GM23338 (cell line): ENCODE results near the gene SIX5. TPM values are rescaled to one million over a fixed set of nuclear protein-coding genes. Genes with fewer than 3 reads are reported as not detected.
A peak's percentile ranks its signal among the peaks of the same experiment; 100 is the strongest.

Experiments used
- ATAC-seq: fragments of 200-7000 bp; cut with Tn5 transposase; 3 replicates; pipeline ENCODE4 v1.9.1; 2020
- DNase-seq: peaks from one replicate; pipeline ENCODE4 v3.0.0-alpha.2; 2015; ENCODE audit warnings: low spot score
- H2AFZ ChIP-seq: fragments of 200-600 bp; sonication (generic); 2 replicates; pipeline ENCODE4 v1.8.0; 2016; ENCODE audit warnings: antibody characterized with exemption, mild to moderate bottlenecking, moderate library complexity
- H3F3A ChIP-seq: fragments of 200-600 bp; sonication (generic); replicated peaks from 2 replicates; pipeline ENCODE4 v1.8.0; 2017; ENCODE audit warnings: antibody characterized with exemption, mixed run types, low read depth
- H3K27ac ChIP-seq: fragments of 200-600 bp; sonication (generic); 2 replicates; pipeline ENCODE4 v1.6.1; 2016; ENCODE audit warnings: low read depth
- H3K27me3 ChIP-seq: fragments of 200-600 bp; sonication (generic); 2 replicates; pipeline ENCODE4 v1.8.0; 2016; ENCODE audit warnings: mild to moderate bottlenecking, mixed run types, moderate library complexity; ENCODE audit not compliant: insufficient read depth
- H3K36me3 ChIP-seq: fragments of 200-600 bp; sonication (generic); 2 replicates; pipeline ENCODE4 v1.8.0; 2016; ENCODE audit warnings: mild to moderate bottlenecking; ENCODE audit not compliant: insufficient read depth
- H3K4me1 ChIP-seq: fragments of 200-600 bp; sonication (generic); 2 replicates; pipeline ENCODE4 v1.8.0; 2016; ENCODE audit warnings: mild to moderate bottlenecking, moderate library complexity; ENCODE audit not compliant: insufficient read depth
- H3K4me2 ChIP-seq: fragments of 200-600 bp; sonication (generic); 2 replicates; pipeline ENCODE4 v1.7.1; 2017; ENCODE audit warnings: mixed run types
- H3K4me3 ChIP-seq: fragments of 200-600 bp; sonication (generic); 2 replicates; pipeline ENCODE4 v1.6.1; 2016; ENCODE audit warnings: mixed run types
- H3K79me2 ChIP-seq: fragments of 200-600 bp; sonication (generic); replicated peaks from 2 replicates; pipeline ENCODE4 v1.8.0; 2017; ENCODE audit warnings: mild to moderate bottlenecking; ENCODE audit not compliant: insufficient read depth
- H3K9me2 ChIP-seq: fragments of 200-600 bp; sonication (generic); 2 replicates; pipeline ENCODE4 v1.8.0; 2017; ENCODE audit not compliant: insufficient read depth
- H4K20me1 ChIP-seq: fragments of 200-600 bp; sonication (generic); replicated peaks from 2 replicates; pipeline ENCODE4 v1.8.0; 2017; ENCODE audit warnings: mild to moderate bottlenecking; ENCODE audit not compliant: insufficient read depth
- H3K27ac Mint-ChIP-seq: 2 replicates; pipeline ENCODE4 v1.8.0; 2020; ENCODE audit warnings: inconsistent platforms, mild to moderate bottlenecking, moderate library complexity, mixed read lengths
- H3K27me3 Mint-ChIP-seq: 3 replicates; pipeline ENCODE4 v1.8.0; 2022; ENCODE audit warnings: low read depth, mild to moderate bottlenecking, moderate library complexity, mixed read lengths, inconsistent platforms; ENCODE audit not compliant: insufficient read depth, poor library complexity
- H3K36me3 Mint-ChIP-seq: 3 replicates; pipeline ENCODE4 v1.8.0; 2021; ENCODE audit warnings: low read depth, mild to moderate bottlenecking, inconsistent platforms, moderate library complexity, mixed read lengths
- H3K4me1 Mint-ChIP-seq: 3 replicates; pipeline ENCODE4 v1.8.0; 2020; ENCODE audit warnings: mild to moderate bottlenecking, inconsistent platforms, mixed read lengths
- H3K4me3 Mint-ChIP-seq: 3 replicates; pipeline ENCODE4 v1.8.0; 2021; ENCODE audit warnings: moderate library complexity, mild to moderate bottlenecking, inconsistent platforms, mixed read lengths
- H3K9me3 Mint-ChIP-seq: 3 replicates; pipeline ENCODE4 v1.8.0; 2020; ENCODE audit warnings: moderate library complexity, mild to moderate bottlenecking, inconsistent platforms, mixed read lengths
- CREB1 ChIP-seq: fragments of 250-450 bp; sonication (Bioruptor Pico); IDR thresholded peaks from 2 replicates; pipeline ENCODE4 v1.5.0; 2020; ENCODE audit warnings: low read depth, mild to moderate bottlenecking, moderate library complexity
- EZH2phosphoT487 ChIP-seq: fragments of 200-600 bp; sonication (generic); IDR thresholded peaks from one replicate; pipeline ENCODE4 v1.8.1; 2018; ENCODE audit warnings: antibody characterized with exemption; ENCODE audit not compliant: unreplicated experiment
- JUNB ChIP-seq: IDR thresholded peaks from one replicate; pipeline ENCODE4 v1.6.1; 2016; ENCODE audit warnings: antibody characterized with exemption; ENCODE audit not compliant: unreplicated experiment
- NANOG ChIP-seq: IDR thresholded peaks from 2 replicates; pipeline ENCODE4 v1.6.1; 2016; ENCODE audit warnings: antibody characterized with exemption, borderline replicate concordance
- STAT1 ChIP-seq: IDR thresholded peaks from one replicate; pipeline ENCODE4 v1.6.1; 2016; ENCODE audit warnings: antibody characterized with exemption; ENCODE audit not compliant: unreplicated experiment
- ZNF114 ChIP-seq: fragments of 250-450 bp; sonication (Bioruptor Pico); IDR thresholded peaks from 2 replicates; pipeline ENCODE4 v1.5.0; 2020; ENCODE audit warnings: mild to moderate bottlenecking, moderate library complexity
- ZNF331 ChIP-seq: fragments of 250-450 bp; sonication (Bioruptor Pico); IDR thresholded peaks from 2 replicates; pipeline ENCODE4 v1.5.0; 2020; ENCODE audit warnings: low read depth, mild to moderate bottlenecking, moderate library complexity
- polyA plus RNA-seq: library from polyadenylated mRNA; unstranded; fragments of >200 nt; fragmentation: Nextera tagmentation; extraction: Ambion mirVana; gene quantifications from 2 replicates; pipeline ENCODE4 v1.2.1, GENCODE V29; 2016
- total RNA-seq: library from RNA; depleted of rRNA; stranded (reverse); fragments of >200 nt; shearing (Covaris generic); gene quantifications from 2 replicates; pipeline ENCODE4 v1.2.3, GENCODE V29; 2014
- TF ChIP-seq, protein P1 (sequence below): IDR thresholded peaks from 2 replicates; pipeline ENCODE4 v1.6.1; 2016; ENCODE audit warnings: antibody characterized with exemption
- TF ChIP-seq, protein P2 (sequence below): fragments of 250-450 bp; sonication (Bioruptor Pico); IDR thresholded peaks from 2 replicates; pipeline ENCODE4 v1.5.0; 2020; ENCODE audit warnings: mild to moderate bottlenecking, moderate library complexity
- TF ChIP-seq, protein P3 (sequence below), 2 experiments: fragments of 200-600 bp in 1 of 2; sonication (generic) in 1 of 2; conservative IDR thresholded peaks; 2 replicates each; pipeline versions ENCODE4 v1.5.1 to v1.6.1; 2016 to 2017; ENCODE audit warnings: antibody characterized with exemption in 2 of 2, low read depth in 2 of 2, mild to moderate bottlenecking in 2 of 2, moderate library complexity in 1 of 2

The SIX5 gene
- total and polyA plus RNA-seq, 2 experiments from 2014 or later = 10.1 to 22.6 TPM

DNA sequence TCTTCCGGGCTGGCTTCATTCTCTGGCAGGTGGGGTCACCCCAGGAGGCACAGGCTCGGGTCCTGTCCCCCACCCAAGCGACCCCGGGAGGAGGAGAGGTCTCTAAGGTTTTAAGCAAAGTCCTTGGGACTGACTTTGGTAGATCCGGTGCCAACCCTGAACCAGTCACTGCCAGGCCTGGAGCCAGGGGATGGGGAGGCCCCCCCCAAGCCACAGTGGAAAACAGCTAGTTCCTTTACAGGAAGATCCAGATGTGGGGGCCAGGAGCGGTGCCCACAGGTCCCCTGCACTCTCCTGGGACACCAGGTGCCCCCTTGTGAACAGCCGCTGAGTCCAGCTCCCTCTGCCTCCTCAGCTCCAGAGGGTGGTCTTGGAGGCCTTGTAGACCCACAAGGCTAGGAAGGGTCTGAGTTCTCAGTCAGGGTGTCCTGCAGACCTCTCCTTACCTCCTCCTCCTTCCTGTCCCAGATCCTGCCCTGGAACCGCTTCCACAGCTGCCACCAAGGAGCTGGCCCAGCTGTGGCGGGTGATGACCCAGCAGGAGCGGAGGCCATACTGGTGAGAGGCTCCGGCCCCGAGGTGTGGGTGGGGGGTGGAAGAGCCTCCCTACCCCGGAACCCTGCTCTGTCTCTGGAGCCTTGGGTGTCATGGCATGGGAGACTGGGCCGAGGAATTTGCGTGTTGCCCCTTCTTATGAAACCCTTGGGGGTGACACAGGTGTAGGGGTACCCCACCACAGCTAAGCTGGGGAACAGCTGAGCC, 6.0 kb downstream of the SIX5 start:
- Mint-ChIP-seq H3K27me3 (peaks cover 14% of the 10 kb centered on the region), H3K4me3 (no peak overlapping the region), H3K27ac (no peak overlapping the region), H3K4me1 (peaks cover 21% of the 10 kb centered on the region), H3K9me3 (no peaks in the 10 kb centered on the region), H3K36me3 (no peaks in the 10 kb centered on the region)
- no peaks in the 10 kb centered on the region for H3K27me3 ChIP-seq
- no peak overlapping the region for H3K4me2 ChIP-seq
- no peaks in the 10 kb centered on the region for H3K79me2 ChIP-seq
- no peaks in the 10 kb centered on the region for H4K20me1 ChIP-seq
- TF ChIP-seq, protein P1, sequence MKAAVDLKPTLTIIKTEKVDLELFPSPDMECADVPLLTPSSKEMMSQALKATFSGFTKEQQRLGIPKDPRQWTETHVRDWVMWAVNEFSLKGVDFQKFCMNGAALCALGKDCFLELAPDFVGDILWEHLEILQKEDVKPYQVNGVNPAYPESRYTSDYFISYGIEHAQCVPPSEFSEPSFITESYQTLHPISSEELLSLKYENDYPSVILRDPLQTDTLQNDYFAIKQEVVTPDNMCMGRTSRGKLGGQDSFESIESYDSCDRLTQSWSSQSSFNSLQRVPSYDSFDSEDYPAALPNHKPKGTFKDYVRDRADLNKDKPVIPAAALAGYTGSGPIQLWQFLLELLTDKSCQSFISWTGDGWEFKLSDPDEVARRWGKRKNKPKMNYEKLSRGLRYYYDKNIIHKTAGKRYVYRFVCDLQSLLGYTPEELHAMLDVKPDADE = no peak
- no peak for ATAC-seq
- no peak overlapping the region for H2AFZ ChIP-seq
- 0 out of 2 replicates have a peak, but pooled peaks cover 6% of the 10 kb centered on the region for H3F3A ChIP-seq
- H3K4me3 ChIP-seq = no peak overlapping the region
- no peaks in the 10 kb centered on the region for H3K9me2 ChIP-seq
- H3K27ac ChIP-seq = no peak overlapping the region
- no peaks in the 10 kb centered on the region for H3K36me3 ChIP-seq
- peaks cover 31% of the 10 kb centered on the region for H3K4me1 ChIP-seq
- DNase-seq = no peak

DNA sequence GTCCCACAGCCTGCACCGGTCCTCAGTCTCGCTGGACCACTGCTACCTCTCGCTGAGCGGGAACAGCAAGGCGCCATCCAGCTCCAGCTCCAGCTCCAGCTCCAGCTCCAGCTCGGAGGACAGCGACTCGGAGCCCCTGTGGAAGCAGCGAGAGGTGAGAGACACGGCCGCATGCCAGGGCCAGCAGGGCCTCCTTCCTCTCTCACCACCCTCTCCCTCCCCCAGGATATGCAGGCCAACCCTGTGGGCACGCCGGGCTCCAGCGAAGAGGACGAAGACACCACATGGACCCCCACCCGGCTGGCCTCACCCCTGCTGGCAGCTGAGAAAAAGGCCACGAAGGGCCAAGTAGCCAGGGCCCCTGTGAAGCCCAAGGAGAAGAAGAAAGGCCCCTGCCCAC, 7.3 kb downstream of the SIX5 start:
- H3K27ac Mint-ChIP-seq = no peak overlapping the region
- TF ChIP-seq ZNF114 (CRISPR knock-in tag) (no peak), CREB1 (CRISPR knock-in tag) (no peak), NANOG (no peak), STAT1 (no peak), EZH2phosphoT487 (no peak), JUNB (no peak), ZNF331 (CRISPR knock-in tag) (no peak)
- TF ChIP-seq, protein P1 = no peak
- TF ChIP-seq, protein P2, sequence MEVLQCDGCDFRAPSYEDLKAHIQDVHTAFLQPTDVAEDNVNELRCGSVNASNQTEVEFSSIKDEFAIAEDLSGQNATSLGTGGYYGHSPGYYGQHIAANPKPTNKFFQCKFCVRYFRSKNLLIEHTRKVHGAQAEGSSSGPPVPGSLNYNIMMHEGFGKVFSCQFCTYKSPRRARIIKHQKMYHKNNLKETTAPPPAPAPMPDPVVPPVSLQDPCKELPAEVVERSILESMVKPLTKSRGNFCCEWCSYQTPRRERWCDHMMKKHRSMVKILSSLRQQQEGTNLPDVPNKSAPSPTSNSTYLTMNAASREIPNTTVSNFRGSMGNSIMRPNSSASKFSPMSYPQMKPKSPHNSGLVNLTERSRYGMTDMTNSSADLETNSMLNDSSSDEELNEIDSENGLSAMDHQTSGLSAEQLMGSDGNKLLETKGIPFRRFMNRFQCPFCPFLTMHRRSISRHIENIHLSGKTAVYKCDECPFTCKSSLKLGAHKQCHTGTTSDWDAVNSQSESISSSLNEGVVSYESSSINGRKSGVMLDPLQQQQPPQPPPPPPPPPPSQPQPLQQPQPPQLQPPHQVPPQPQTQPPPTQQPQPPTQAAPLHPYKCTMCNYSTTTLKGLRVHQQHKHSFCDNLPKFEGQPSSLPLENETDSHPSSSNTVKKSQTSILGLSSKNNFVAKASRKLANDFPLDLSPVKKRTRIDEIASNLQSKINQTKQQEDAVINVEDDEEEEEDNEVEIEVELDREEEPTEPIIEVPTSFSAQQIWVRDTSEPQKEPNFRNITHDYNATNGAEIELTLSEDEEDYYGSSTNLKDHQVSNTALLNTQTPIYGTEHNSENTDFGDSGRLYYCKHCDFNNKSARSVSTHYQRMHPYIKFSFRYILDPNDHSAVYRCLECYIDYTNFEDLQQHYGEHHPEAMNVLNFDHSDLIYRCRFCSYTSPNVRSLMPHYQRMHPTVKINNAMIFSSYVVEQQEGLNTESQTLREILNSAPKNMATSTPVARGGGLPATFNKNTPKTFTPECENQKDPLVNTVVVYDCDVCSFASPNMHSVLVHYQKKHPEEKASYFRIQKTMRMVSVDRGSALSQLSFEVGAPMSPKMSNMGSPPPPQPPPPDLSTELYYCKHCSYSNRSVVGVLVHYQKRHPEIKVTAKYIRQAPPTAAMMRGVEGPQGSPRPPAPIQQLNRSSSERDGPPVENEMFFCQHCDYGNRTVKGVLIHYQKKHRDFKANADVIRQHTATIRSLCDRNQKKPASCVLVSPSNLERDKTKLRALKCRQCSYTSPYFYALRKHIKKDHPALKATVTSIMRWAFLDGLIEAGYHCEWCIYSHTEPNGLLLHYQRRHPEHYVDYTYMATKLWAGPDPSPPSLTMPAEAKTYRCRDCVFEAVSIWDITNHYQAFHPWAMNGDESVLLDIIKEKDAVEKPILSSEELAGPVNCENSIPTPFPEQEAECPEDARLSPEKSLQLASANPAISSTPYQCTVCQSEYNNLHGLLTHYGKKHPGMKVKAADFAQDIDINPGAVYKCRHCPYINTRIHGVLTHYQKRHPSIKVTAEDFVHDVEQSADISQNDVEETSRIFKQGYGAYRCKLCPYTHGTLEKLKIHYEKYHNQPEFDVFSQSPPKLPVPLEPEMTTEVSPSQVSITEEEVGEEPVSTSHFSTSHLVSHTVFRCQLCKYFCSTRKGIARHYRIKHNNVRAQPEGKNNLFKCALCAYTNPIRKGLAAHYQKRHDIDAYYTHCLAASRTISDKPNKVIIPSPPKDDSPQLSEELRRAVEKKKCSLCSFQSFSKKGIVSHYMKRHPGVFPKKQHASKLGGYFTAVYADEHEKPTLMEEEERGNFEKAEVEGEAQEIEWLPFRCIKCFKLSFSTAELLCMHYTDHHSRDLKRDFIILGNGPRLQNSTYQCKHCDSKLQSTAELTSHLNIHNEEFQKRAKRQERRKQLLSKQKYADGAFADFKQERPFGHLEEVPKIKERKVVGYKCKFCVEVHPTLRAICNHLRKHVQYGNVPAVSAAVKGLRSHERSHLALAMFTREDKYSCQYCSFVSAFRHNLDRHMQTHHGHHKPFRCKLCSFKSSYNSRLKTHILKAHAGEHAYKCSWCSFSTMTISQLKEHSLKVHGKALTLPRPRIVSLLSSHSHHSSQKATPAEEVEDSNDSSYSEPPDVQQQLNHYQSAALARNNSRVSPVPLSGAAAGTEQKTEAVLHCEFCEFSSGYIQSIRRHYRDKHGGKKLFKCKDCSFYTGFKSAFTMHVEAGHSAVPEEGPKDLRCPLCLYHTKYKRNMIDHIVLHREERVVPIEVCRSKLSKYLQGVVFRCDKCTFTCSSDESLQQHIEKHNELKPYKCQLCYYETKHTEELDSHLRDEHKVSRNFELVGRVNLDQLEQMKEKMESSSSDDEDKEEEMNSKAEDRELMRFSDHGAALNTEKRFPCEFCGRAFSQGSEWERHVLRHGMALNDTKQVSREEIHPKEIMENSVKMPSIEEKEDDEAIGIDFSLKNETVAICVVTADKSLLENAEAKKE = no peak
- TF ChIP-seq, protein P3, sequence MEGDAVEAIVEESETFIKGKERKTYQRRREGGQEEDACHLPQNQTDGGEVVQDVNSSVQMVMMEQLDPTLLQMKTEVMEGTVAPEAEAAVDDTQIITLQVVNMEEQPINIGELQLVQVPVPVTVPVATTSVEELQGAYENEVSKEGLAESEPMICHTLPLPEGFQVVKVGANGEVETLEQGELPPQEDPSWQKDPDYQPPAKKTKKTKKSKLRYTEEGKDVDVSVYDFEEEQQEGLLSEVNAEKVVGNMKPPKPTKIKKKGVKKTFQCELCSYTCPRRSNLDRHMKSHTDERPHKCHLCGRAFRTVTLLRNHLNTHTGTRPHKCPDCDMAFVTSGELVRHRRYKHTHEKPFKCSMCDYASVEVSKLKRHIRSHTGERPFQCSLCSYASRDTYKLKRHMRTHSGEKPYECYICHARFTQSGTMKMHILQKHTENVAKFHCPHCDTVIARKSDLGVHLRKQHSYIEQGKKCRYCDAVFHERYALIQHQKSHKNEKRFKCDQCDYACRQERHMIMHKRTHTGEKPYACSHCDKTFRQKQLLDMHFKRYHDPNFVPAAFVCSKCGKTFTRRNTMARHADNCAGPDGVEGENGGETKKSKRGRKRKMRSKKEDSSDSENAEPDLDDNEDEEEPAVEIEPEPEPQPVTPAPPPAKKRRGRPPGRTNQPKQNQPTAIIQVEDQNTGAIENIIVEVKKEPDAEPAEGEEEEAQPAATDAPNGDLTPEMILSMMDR (conservative IDR thresholded peaks at IDR 0.05; ENCODE audit: low read depth in 2 of 2) = no peak

More for the DNA sequence above, 7.3 kb downstream of the SIX5 start:
- Histone ChIP-seq H3K27ac (no peak overlapping the region), H2AFZ (peak overlapping the region; percentile 47; the same call in 1 of the 2 replicates), H3K36me3 (no peaks in the 10 kb centered on the region), H3K4me3 (no peak overlapping the region), H4K20me1 (no peaks in the 10 kb centered on the region), H3K4me1 (peaks cover 27% of the 10 kb centered on the region), H3K4me2 (no peak overlapping the region), H3K79me2 (no peaks in the 10 kb centered on the region), H3K9me2 (no peaks in the 10 kb centered on the region), H3F3A (no peaks in the 10 kb centered on the region), H3K27me3 (no peaks in the 10 kb centered on the region)
- Mint-ChIP-seq H3K4me1 (peaks cover 21% of the 10 kb centered on the region), H3K27me3 (peaks cover 20% of the 10 kb centered on the region), H3K36me3 (no peaks in the 10 kb centered on the region), H3K9me3 (no peaks in the 10 kb centered on the region; the same call in 2 of the 3 replicates), H3K4me3 (no peak overlapping the region)
- no peak; the same call in 2 of the 3 replicates for ATAC-seq
- no peak for DNase-seq
